Measurements from ENCODE around the gene MCUB.

DNA sequence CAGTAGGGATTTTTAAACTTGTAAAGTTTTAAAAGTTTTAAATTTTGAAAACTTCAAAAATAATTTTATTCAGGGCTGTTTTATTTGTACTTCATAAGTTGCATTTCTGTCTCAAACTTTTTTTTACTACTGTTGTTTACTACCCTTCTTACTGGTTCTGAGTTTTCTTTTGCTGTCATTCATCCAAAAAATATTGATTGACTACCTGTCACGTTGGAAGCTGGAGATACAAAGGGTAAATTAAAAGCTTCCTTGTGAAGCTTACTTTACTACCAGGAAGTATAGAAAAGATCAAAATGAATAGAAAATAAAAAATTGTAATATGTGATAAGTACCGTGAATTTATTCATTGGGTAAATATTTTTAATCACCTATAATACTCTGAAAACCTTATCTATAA lies 49.4 kb upstream of the MCUB start:
- TF ChIP-seq, protein P1, sequence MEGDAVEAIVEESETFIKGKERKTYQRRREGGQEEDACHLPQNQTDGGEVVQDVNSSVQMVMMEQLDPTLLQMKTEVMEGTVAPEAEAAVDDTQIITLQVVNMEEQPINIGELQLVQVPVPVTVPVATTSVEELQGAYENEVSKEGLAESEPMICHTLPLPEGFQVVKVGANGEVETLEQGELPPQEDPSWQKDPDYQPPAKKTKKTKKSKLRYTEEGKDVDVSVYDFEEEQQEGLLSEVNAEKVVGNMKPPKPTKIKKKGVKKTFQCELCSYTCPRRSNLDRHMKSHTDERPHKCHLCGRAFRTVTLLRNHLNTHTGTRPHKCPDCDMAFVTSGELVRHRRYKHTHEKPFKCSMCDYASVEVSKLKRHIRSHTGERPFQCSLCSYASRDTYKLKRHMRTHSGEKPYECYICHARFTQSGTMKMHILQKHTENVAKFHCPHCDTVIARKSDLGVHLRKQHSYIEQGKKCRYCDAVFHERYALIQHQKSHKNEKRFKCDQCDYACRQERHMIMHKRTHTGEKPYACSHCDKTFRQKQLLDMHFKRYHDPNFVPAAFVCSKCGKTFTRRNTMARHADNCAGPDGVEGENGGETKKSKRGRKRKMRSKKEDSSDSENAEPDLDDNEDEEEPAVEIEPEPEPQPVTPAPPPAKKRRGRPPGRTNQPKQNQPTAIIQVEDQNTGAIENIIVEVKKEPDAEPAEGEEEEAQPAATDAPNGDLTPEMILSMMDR (IDR thresholded peaks at IDR 0.05) = no peak
- TF ChIP-seq, protein P2, sequence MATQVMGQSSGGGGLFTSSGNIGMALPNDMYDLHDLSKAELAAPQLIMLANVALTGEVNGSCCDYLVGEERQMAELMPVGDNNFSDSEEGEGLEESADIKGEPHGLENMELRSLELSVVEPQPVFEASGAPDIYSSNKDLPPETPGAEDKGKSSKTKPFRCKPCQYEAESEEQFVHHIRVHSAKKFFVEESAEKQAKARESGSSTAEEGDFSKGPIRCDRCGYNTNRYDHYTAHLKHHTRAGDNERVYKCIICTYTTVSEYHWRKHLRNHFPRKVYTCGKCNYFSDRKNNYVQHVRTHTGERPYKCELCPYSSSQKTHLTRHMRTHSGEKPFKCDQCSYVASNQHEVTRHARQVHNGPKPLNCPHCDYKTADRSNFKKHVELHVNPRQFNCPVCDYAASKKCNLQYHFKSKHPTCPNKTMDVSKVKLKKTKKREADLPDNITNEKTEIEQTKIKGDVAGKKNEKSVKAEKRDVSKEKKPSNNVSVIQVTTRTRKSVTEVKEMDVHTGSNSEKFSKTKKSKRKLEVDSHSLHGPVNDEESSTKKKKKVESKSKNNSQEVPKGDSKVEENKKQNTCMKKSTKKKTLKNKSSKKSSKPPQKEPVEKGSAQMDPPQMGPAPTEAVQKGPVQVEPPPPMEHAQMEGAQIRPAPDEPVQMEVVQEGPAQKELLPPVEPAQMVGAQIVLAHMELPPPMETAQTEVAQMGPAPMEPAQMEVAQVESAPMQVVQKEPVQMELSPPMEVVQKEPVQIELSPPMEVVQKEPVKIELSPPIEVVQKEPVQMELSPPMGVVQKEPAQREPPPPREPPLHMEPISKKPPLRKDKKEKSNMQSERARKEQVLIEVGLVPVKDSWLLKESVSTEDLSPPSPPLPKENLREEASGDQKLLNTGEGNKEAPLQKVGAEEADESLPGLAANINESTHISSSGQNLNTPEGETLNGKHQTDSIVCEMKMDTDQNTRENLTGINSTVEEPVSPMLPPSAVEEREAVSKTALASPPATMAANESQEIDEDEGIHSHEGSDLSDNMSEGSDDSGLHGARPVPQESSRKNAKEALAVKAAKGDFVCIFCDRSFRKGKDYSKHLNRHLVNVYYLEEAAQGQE (IDR thresholded peaks at IDR 0.05; ENCODE audit: insufficient read depth in 1 of 2, low read depth in 2 of 2, low read length in 1 of 2) = no peak
- TF ChIP-seq TCF7L2 (IDR thresholded peaks at IDR 0.05; ENCODE audit: low read depth, low read length) (no peak), POLR2AphosphoS5 (IDR thresholded peaks at IDR 0.05; ENCODE audit: low read depth, low read length) (no peak)
